Measurements from ENCODE around the gene GCN1. TPM values are rescaled to one million over a fixed set of nuclear protein-coding genes. Genes with fewer than 3 reads are reported as not detected.

GCN1 gene
- total RNA-seq, 1 donor from 2014 or later, result 134 TPM

DNA sequence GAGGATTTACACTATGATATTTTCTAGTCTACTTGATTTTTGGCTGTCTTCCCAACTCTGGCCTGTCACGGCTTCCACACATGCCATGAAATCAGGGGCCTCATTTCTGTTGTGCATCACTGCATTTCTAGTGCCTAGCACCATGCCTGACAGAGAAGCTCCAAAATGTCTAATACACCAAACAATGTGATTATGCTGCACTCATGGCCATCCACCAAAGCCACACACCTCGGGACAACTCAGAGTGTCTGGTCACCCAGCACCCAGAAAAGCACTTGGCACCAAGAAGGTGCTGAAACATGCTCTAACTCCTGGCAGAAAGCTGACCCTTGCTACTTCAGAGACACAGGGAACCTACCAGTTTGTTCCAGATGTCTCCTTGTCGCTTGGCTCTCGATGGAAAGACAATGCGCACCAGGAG lies 11.3 kb downstream of the GCN1 start:
- no peak for DNase-seq (ENCODE audit: low spot score in 2 of 2, unreplicated experiment in 2 of 2)
- H3K4me1 Mint-ChIP-seq, result no peaks in the 10 kb centered on the region
- TF ChIP-seq, protein P1, sequence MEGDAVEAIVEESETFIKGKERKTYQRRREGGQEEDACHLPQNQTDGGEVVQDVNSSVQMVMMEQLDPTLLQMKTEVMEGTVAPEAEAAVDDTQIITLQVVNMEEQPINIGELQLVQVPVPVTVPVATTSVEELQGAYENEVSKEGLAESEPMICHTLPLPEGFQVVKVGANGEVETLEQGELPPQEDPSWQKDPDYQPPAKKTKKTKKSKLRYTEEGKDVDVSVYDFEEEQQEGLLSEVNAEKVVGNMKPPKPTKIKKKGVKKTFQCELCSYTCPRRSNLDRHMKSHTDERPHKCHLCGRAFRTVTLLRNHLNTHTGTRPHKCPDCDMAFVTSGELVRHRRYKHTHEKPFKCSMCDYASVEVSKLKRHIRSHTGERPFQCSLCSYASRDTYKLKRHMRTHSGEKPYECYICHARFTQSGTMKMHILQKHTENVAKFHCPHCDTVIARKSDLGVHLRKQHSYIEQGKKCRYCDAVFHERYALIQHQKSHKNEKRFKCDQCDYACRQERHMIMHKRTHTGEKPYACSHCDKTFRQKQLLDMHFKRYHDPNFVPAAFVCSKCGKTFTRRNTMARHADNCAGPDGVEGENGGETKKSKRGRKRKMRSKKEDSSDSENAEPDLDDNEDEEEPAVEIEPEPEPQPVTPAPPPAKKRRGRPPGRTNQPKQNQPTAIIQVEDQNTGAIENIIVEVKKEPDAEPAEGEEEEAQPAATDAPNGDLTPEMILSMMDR (IDR thresholded peaks at IDR 0.05; ENCODE audit: unreplicated experiment), result no peak
- no peaks in the 10 kb centered on the region for H3K27me3 Mint-ChIP-seq (ENCODE audit: low read depth)
- H3K36me3 Mint-ChIP-seq, result peaks cover 38% of the 10 kb centered on the region
- no peaks in the 10 kb centered on the region for H3K9me3 Mint-ChIP-seq
- no peak overlapping the region for H3K4me3 Mint-ChIP-seq
- H3K27ac Mint-ChIP-seq, result no peak overlapping the region

DNA sequence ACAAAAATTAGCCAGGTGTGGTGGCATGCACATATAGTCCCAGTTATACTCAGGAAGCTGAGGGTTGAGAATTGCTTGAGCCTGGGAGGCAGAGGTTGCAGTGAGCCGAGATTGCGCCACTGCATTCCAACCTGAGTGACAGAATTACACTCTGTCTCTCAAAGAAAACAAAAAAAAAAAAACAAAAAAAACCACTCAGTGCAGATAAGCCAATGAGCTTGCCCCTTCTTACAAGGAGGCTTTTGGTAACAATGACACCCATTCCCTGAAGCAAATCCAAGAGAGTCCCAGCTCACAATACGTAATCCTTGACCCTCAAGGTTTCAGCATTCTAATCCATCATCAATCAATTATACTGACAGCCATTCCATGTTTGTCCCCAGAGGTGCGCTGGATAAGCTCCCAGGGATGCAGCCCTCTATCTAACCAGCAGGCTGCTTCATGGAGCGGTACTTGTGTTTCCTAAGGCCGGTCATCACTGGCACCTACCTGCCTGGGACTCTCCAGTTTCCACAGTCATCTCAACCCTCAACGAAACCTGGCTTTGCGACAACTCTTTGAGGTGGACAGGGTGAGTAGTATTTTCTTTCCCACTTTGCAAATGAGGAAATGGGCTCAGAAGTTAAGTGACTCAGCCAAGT lies 12.4 kb downstream of the GCN1 start:
- peaks cover 44% of the 10 kb centered on the region for H3K36me3 Mint-ChIP-seq
- no peak overlapping the region for H3K4me3 Mint-ChIP-seq
- no peak for DNase-seq (ENCODE audit: low spot score in 2 of 2, unreplicated experiment in 2 of 2)
- no peaks in the 10 kb centered on the region for H3K9me3 Mint-ChIP-seq
- TF ChIP-seq, protein P1 (IDR thresholded peaks at IDR 0.05; ENCODE audit: unreplicated experiment), result no peak
- H3K27me3 Mint-ChIP-seq (ENCODE audit: low read depth), result no peaks in the 10 kb centered on the region
- H3K4me1 Mint-ChIP-seq, result no peaks in the 10 kb centered on the region
- H3K27ac Mint-ChIP-seq, result no peak overlapping the region

DNA sequence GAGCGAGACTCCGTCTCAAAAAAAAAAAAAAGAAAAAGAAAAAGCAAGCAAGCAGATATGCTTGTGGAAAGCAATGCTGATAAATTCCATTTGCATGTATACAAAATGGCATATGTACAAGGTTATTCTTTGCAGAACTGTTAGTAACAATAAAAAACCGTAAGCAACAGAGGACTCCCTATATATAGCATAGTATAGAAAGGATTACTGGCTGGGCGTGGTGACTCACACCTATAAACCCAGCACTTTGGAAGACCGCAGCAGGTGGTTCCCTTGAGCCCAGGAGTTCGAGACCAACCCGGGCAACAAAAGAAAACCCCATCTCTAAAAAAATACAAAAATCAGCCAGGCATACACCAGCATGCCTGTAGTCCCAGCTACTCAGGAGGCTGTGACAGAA lies 13.5 kb downstream of the GCN1 start:
- H3K4me1 Mint-ChIP-seq, result no peaks in the 10 kb centered on the region
- H3K9me3 Mint-ChIP-seq, result no peaks in the 10 kb centered on the region
- DNase-seq (ENCODE audit: low spot score in 2 of 2, unreplicated experiment in 2 of 2), result no peak
- peaks cover 38% of the 10 kb centered on the region for H3K36me3 Mint-ChIP-seq
- TF ChIP-seq, protein P1 (IDR thresholded peaks at IDR 0.05; ENCODE audit: unreplicated experiment), result no peak
- H3K4me3 Mint-ChIP-seq, result no peak overlapping the region
- no peak overlapping the region for H3K27ac Mint-ChIP-seq
- no peaks in the 10 kb centered on the region for H3K27me3 Mint-ChIP-seq (ENCODE audit: low read depth)

DNA sequence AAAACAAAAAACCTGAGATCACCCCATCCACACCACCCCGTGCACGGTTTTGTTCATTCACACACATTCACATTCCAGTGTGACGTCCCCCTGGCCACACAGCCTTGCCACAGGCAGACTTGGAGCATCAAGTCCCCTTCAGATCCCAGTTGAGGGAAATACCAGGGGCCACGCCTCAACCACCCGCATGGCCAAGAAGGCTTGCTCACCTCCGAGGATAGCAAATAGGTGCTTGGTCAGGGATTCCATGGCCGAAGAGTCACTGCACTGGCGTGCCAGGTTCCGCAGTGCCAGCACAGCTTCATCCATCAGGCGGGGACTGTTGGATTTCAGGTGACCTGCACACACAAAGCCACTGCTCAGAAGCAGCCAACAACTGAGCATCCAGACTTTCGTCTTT lies 19.0 kb downstream of the GCN1 start:
- TF ChIP-seq, protein P1 (IDR thresholded peaks at IDR 0.05; ENCODE audit: unreplicated experiment), result no peak
- no peak for DNase-seq (ENCODE audit: low spot score in 2 of 2, unreplicated experiment in 2 of 2)
- Mint-ChIP-seq H3K27ac (no peak overlapping the region), H3K4me1 (no peaks in the 10 kb centered on the region), H3K27me3 (ENCODE audit: low read depth) (no peaks in the 10 kb centered on the region), H3K9me3 (no peaks in the 10 kb centered on the region), H3K4me3 (no peak overlapping the region), H3K36me3 (peaks cover 49% of the 10 kb centered on the region)

DNA sequence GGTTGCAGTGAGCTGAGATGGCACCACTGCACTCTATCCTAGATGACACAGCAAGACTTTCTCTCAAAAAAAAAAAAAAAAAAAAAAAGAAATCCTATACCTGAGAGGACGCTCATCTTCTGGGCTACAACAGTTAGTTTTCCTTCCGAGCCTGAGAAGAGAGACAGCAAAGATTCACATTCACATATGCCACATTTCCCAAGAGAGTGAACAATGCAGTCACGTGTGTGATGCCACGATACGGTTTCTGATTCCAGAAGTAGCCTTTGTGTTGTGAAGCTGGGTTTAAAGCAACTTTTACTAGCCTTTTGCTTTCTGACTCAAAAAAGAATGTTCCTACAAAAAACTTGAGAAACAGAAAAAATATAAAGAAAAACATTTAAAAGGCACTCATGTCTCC lies 19.5 kb downstream of the GCN1 start:
- Mint-ChIP-seq H3K9me3 (no peaks in the 10 kb centered on the region), H3K27ac (no peak overlapping the region), H3K4me3 (no peak overlapping the region), H3K36me3 (peaks cover 50% of the 10 kb centered on the region), H3K27me3 (ENCODE audit: low read depth) (no peaks in the 10 kb centered on the region), H3K4me1 (no peaks in the 10 kb centered on the region)
- TF ChIP-seq, protein P1 (IDR thresholded peaks at IDR 0.05; ENCODE audit: unreplicated experiment), result no peak
- no peak for DNase-seq (ENCODE audit: low spot score in 2 of 2, unreplicated experiment in 2 of 2)

DNA sequence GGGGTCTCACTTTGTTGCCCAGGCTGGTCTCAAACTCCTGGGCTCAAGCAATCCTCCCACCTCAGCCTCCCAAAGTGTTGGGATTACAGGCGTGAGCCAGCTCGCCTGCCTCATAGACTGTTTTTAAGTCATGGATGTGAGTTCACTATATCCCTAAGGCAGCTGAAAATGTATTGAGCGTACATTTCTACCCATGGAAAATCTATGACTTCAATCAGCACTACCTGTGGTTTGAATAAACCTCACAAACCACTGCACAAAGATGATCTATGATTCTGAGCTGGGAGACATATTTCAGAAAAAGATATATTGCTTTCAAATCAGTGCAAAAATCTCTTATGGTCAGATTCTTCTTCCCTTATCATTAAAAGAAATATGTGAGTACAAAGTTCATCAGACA lies 22.5 kb downstream of the GCN1 start:
- no peaks in the 10 kb centered on the region for H3K9me3 Mint-ChIP-seq
- no peak overlapping the region for H3K27ac Mint-ChIP-seq
- H3K4me1 Mint-ChIP-seq, result no peaks in the 10 kb centered on the region
- TF ChIP-seq, protein P1 (IDR thresholded peaks at IDR 0.05; ENCODE audit: unreplicated experiment), result no peak
- H3K27me3 Mint-ChIP-seq (ENCODE audit: low read depth), result no peaks in the 10 kb centered on the region
- DNase-seq (ENCODE audit: low spot score in 2 of 2, unreplicated experiment in 2 of 2), result no peak
- H3K4me3 Mint-ChIP-seq, result no peak overlapping the region
- H3K36me3 Mint-ChIP-seq, result peaks cover 42% of the 10 kb centered on the region
